AG10803 (cell line): Measurements from ENCODE around the gene SLC25A26.
"Not testable (repeated sequence)": the region's sequence is repeated elsewhere in the genome, so short reads cannot be mapped to it uniquely, and the experiment has no call there.

Experiments used
- DNase-seq: peaks from one replicate; pipeline ENCODE4 v3.0.0; 2010; ENCODE audit warnings: low read depth
- H3K4me3 ChIP-seq: 2 replicates; pipeline ENCODE4 v1.5.1; 2011; ENCODE audit warnings: mild to moderate bottlenecking, low read length, control low read depth
- TF ChIP-seq, protein P1 (sequence below): conservative IDR thresholded peaks from 2 replicates; pipeline ENCODE4 v1.5.1; 2011; ENCODE audit warnings: mild to moderate bottlenecking, low read length, control low read depth, inconsistent platforms

Gene SLC25A26

GRCh38 chr3:66267906-66268305 lies 47.1 kb downstream of the SLC25A26 start:
- no peak for DNase-seq
- TF ChIP-seq, protein P1, sequence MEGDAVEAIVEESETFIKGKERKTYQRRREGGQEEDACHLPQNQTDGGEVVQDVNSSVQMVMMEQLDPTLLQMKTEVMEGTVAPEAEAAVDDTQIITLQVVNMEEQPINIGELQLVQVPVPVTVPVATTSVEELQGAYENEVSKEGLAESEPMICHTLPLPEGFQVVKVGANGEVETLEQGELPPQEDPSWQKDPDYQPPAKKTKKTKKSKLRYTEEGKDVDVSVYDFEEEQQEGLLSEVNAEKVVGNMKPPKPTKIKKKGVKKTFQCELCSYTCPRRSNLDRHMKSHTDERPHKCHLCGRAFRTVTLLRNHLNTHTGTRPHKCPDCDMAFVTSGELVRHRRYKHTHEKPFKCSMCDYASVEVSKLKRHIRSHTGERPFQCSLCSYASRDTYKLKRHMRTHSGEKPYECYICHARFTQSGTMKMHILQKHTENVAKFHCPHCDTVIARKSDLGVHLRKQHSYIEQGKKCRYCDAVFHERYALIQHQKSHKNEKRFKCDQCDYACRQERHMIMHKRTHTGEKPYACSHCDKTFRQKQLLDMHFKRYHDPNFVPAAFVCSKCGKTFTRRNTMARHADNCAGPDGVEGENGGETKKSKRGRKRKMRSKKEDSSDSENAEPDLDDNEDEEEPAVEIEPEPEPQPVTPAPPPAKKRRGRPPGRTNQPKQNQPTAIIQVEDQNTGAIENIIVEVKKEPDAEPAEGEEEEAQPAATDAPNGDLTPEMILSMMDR = no peak
- no peak overlapping the region for H3K4me3 ChIP-seq

DNA sequence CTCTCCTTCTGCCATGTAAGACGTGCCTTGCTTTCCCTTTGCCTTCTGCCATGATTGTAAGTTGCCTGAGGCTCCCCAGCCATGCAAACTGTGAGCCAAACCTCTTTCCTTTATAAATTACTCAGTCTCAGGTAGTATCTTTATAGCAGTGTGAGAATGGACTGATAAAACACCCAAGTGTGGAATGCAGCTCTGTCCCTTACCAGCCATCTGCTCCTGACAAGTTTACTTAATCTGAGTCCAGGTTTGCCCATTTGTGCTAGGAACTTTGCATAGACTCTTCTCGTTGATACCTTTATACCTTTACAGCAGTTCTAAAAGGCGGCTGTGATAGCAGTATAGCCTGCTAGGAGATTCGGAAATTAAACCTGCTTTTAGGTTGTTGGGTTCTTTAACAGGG lies 48.1 kb downstream of the SLC25A26 start:
- DNase-seq = no peak
- H3K4me3 ChIP-seq = no peak overlapping the region
- TF ChIP-seq, protein P1 = no peak

DNA sequence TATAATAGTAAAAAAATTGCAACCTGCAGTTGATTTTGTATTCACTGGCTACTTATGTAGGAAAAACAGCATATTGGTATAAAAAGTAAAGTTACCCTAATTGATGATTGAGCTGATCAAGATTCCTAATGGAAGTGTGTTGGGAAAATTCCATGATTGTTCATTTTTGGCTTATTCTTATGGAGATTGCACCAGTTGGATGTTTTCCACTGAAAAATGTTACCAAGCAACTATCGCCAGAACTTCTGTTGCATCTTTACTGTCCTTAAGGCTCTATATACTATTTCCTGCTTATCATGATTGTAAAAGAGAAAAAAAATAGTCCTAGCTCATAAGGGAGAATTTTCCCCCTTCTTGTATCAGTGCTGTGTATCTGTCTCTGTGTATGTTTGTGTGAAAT lies 48.6 kb downstream of the SLC25A26 start:
- no peak for DNase-seq
- H3K4me3 ChIP-seq = no peak overlapping the region
- TF ChIP-seq, protein P1 = no peak

DNA sequence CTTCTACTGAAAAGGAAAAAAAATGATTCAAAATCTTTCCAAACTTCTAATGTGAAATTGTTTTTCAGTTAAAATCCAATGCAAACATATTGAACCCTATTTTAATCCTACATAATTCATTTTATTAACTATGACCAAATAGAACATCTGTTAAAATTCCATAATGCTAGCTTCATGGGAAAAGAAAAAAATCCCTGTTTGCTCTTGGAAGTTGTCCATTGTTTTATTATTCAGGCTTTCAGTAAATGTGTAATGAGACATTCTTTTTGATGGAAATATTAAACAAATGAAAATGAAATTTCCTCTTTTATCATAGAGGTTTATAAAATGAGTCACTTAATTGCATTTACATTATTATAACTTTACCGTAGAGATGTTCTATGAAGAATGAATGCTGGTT lies 49.5 kb downstream of the SLC25A26 start:
- TF ChIP-seq, protein P1 = no peak
- no peak for DNase-seq
- H3K4me3 ChIP-seq = no peak overlapping the region

- TF ChIP-seq, protein P1 = no peak
- no peak for DNase-seq
- no peak overlapping the region for H3K4me3 ChIP-seq
Observed at GRCh38 chr3:66270701-66271100, 49.9 kb downstream of the SLC25A26 start.

GRCh38 chr3:66271231-66271630 lies 50.4 kb downstream of the SLC25A26 start:
- H3K4me3 ChIP-seq = no peak overlapping the region
- no peak for DNase-seq
- TF ChIP-seq, protein P1 = no peak

- no peak for DNase-seq
- H3K4me3 ChIP-seq = no peak overlapping the region
- TF ChIP-seq, protein P1 = no peak
Observed at GRCh38 chr3:66272016-66272415, 51.2 kb downstream of the SLC25A26 start.

DNA sequence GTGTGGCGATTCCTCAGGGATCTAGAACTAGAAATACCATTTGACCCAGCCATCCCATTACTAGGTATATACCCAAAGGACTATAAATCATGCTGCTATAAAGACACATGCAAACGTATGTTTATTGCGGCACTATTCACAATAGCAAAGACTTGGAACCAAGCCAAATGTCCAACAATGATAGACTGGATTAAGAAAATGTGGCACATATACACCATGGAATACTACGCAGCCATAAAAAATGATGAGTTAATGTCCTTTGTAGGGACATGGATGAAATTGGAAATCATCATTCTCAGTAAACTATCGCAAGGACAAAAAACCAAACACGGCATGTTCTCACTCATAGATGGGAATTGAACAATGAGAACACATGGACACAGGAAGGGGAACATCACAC lies 54.0 kb downstream of the SLC25A26 start:
- DNase-seq, H3K4me3 ChIP-seq: not testable (repeated sequence)
